K562 (cell line): ENCODE measurements around the gene CALM3. TPM values are rescaled to one million over a fixed set of nuclear protein-coding genes. Genes with fewer than 3 reads are reported as not detected.

ENCODE experiments used
- CAMTA2 ChIP-seq: fragments of 250-450 bp; sonication (Bioruptor Pico); conservative IDR thresholded peaks from 2 replicates; pipeline ENCODE4 v1.5.1; 2022
- FOXJ2 ChIP-seq: fragments of 200-800 bp; sonication (Bioruptor generic); IDR thresholded peaks from 2 replicates; pipeline ENCODE4 v1.6.1; 2016; ENCODE audit warnings: missing genetic modification characterization, missing compliant biosample characterization
- GTF3C2 ChIP-seq: IDR thresholded peaks from 3 replicates; pipeline ENCODE4 v1.6.1; 2011; ENCODE audit warnings: borderline replicate concordance, mild to moderate bottlenecking, moderate library complexity; ENCODE audit not compliant: insufficient read length; ENCODE audit errors: extremely low read depth
- MECOM ChIP-seq: fragments of 250-450 bp; sonication (Bioruptor Pico); IDR thresholded peaks from 2 replicates; pipeline ENCODE4 v1.8.0; 2022; ENCODE audit warnings: inconsistent platforms
- MED1 ChIP-seq: sonication (generic); formaldehyde crosslinking; IDR thresholded peaks from 2 replicates; pipeline ENCODE4 v1.8.1; 2023; ENCODE audit warnings: missing genetic modification reagents, borderline replicate concordance
- MGA ChIP-seq: fragments of 450-650 bp; IDR thresholded peaks from 2 replicates; pipeline ENCODE4 v1.6.1; 2016; ENCODE audit warnings: mild to moderate bottlenecking, moderate library complexity
- RB1 ChIP-seq: fragments of 450-650 bp; IDR thresholded peaks from 2 replicates; pipeline ENCODE4 v1.6.1; 2017; ENCODE audit warnings: low read depth, mild to moderate bottlenecking
- UBTF ChIP-seq, 2 experiments: IDR thresholded peaks; 2 replicates each; pipeline ENCODE4 v1.6.1; 2012; ENCODE audit warnings: improper control_type of control experiment in 2 of 2, low read depth in 2 of 2, low read length in 2 of 2, borderline replicate concordance in 1 of 2
- XRCC4 ChIP-seq: IDR thresholded peaks from one replicate; pipeline ENCODE4 v1.6.1; 2011; ENCODE audit not compliant: insufficient read depth, insufficient read length; ENCODE audit errors: extremely low read depth
- ZNF324 ChIP-seq: fragments of 250-450 bp; sonication (Bioruptor Pico); IDR thresholded peaks from 2 replicates; pipeline ENCODE4 v1.4.0; 2020; ENCODE audit warnings: mild to moderate bottlenecking
- ZNF436 ChIP-seq: fragments of 250-450, 450-650 bp; sonication (Bioruptor Pico); formaldehyde crosslinking; IDR thresholded peaks from 2 replicates; pipeline ENCODE4 v1.7.0; 2020; ENCODE audit warnings: mild to moderate bottlenecking
- polyA plus RNA-seq, 8 experiments: library from polyadenylated mRNA; depleted of rRNA in 4 of 8; stranded (reverse) in 5 of 8; unstranded in 3 of 8; fragments of >200 nt; fragmentation: Nextera tagmentation in 2 of 8; fragmentation: Illumina TruSeq in 1 of 8; extraction: Ambion mirVana in 2 of 8; extraction: Trizol in 1 of 8; gene quantifications; 2 replicates each; pipeline versions ENCODE4 v1.2.1 to v1.2.3, GENCODE V29; 2011 to 2014; ENCODE audit warnings: inconsistent platforms in 1 of 8, missing spikeins in 1 of 8
- total RNA-seq, 7 experiments: library from RNA; depleted of rRNA in 6 of 7; stranded (reverse); fragments of >200 nt in 6 of 7; fragmentation: Illumina TruSeq in 2 of 7; extraction: Trizol in 2 of 7; gene quantifications; 2 replicates each; pipeline versions ENCODE4 v1.2.1 to v1.2.3, GENCODE V29; 2011 to 2021; ENCODE audit warnings: low replicate concordance in 1 of 7

CALM3 gene
- total and polyA plus RNA-seq, 9 of the 15 experiments (the other 6 are each of a cell fraction or from before 2014, with no cell fraction given) = 34.6 to 350 (median 156) TPM

GRCh38 chr19:46633130-46633529 is 32.0 kb downstream of the CALM3 start (continued):
- TF ChIP-seq MGA (no peak), MED1 (CRISPR knock-in tag) (no peak), FOXJ2 (tag) (no peak), GTF3C2 (peak; percentile 64), RB1 (0 out of 2 replicates have a peak, but pooled peaks have one; percentile 15), UBTF (IDR thresholded peaks at IDR 0.05; ENCODE audit: borderline replicate concordance in 1 of 2, low read depth in 2 of 2, low read length in 2 of 2) (no peak), ZNF324 (no peak), CAMTA2 (CRISPR knock-in tag) (no peak), MECOM (CRISPR knock-in tag) (no peak), ZNF436 (CRISPR knock-in tag) (peak; percentile 95), XRCC4 (no peak)
